HG03103 (cell line): Measurements from ENCODE around the gene EFNB2.

Experiments
- ATAC-seq: cut with Tn5 transposase; IDR thresholded peaks from one replicate; pipeline ENCODE4 v1.9.1; 2021; ENCODE audit warnings: low read depth; ENCODE audit not compliant: unreplicated experiment

Gene EFNB2

GRCh38 chr13:106535552-106536243 is at the start of gene EFNB2:
Gene EFNB2 (minus strand): TSS chr13:106535662. CDS start chr13:106534964, 698 bp downstream.
- peak; percentile 92 for ATAC-seq

- ATAC-seq: no peak
Measured at GRCh38 chr13:106581225-106581624, 45.8 kb upstream of the EFNB2 start.

- ATAC-seq: no peak
Measured at GRCh38 chr13:106575896-106576295, 40.4 kb upstream of the EFNB2 start.

GRCh38 chr13:106573868-106574267 is 38.4 kb upstream of the EFNB2 start:
- no peak for ATAC-seq

- ATAC-seq: no peak
Measured at GRCh38 chr13:106573284-106573846, 37.9 kb upstream of the EFNB2 start.

GRCh38 chr13:106570299-106570852 is 34.9 kb upstream of the EFNB2 start:
- peak; percentile 32 for ATAC-seq

GRCh38 chr13:106569233-106570095 is 34.0 kb upstream of the EFNB2 start:
- no peak for ATAC-seq

- peak; percentile 30 for ATAC-seq
Measured at GRCh38 chr13:106568299-106569003, 33.0 kb upstream of the EFNB2 start.

- peak; percentile 59 for ATAC-seq
Measured at GRCh38 chr13:106567474-106568298, 32.2 kb upstream of the EFNB2 start, which contains the start of gene ARGLU1. Gene ARGLU1 (minus strand): TSS chr13:106568137. CDS start chr13:106567919, 218 bp downstream.

GRCh38 chr13:106566641-106567473 is 31.4 kb upstream of the EFNB2 start:
- ATAC-seq: peak; percentile 29

- ATAC-seq: no peak
Measured at GRCh38 chr13:106565127-106565775, 29.8 kb upstream of the EFNB2 start.

GRCh38 chr13:106562301-106562700 is 26.8 kb upstream of the EFNB2 start:
- ATAC-seq: no peak

GRCh38 chr13:106561551-106562170 is 26.2 kb upstream of the EFNB2 start:
- ATAC-seq: peak; percentile 69

- ATAC-seq: no peak
Measured at GRCh38 chr13:106560821-106561220, 25.4 kb upstream of the EFNB2 start.

GRCh38 chr13:106558527-106558926 is 23.1 kb upstream of the EFNB2 start:
- no peak for ATAC-seq

GRCh38 chr13:106555631-106556328 is 20.3 kb upstream of the EFNB2 start:
- no peak for ATAC-seq

GRCh38 chr13:106551751-106552150 is 16.3 kb upstream of the EFNB2 start:
- no peak for ATAC-seq
